H9 (cell line): ENCODE data around the gene URB1. TPM values are rescaled to one million over a fixed set of nuclear protein-coding genes. Genes with fewer than 3 reads are reported as not detected.

Source experiments
- DNase-seq: peaks from one replicate; pipeline ENCODE4 v3.0.0-alpha.2; 2017
- H2AFZ ChIP-seq: one replicate; pipeline ENCODE4 v1.6.1; 2013; ENCODE audit warnings: mild to moderate bottlenecking, low read length, control low read depth, moderate library complexity
- H2AK5ac ChIP-seq: 2 replicates; pipeline ENCODE4 v1.6.1; 2013; ENCODE audit warnings: low read length, control low read depth, mixed read lengths; ENCODE audit not compliant: insufficient read length
- H2BK120ac ChIP-seq: one replicate; pipeline ENCODE4 v1.6.1; 2013; ENCODE audit warnings: low read depth, mild to moderate bottlenecking, low read length, control low read depth, inconsistent platforms; ENCODE audit not compliant: poor library complexity, severe bottlenecking
- H2BK12ac ChIP-seq: 2 replicates; pipeline ENCODE4 v1.6.1; 2013; ENCODE audit warnings: low read length, control low read depth, mixed read lengths, low read depth; ENCODE audit not compliant: insufficient read length
- H2BK15ac ChIP-seq: 2 replicates; pipeline ENCODE4 v1.6.1; 2013; ENCODE audit warnings: low read depth, low read length, control low read depth
- H2BK20ac ChIP-seq: one replicate; pipeline ENCODE4 v1.6.1; 2013; ENCODE audit warnings: low read depth, mild to moderate bottlenecking, low read length, control low read depth, inconsistent platforms; ENCODE audit not compliant: poor library complexity, severe bottlenecking
- H2BK5ac ChIP-seq: 2 replicates; pipeline ENCODE4 v1.6.1; 2013; ENCODE audit warnings: low read length, control low read depth, mixed read lengths; ENCODE audit not compliant: insufficient read length
- H3K14ac ChIP-seq: 2 replicates; pipeline ENCODE4 v1.6.1; 2013; ENCODE audit warnings: low read length, control low read depth; ENCODE audit not compliant: insufficient read depth
- H3K18ac ChIP-seq: 2 replicates; pipeline ENCODE4 v1.6.1; 2013; ENCODE audit warnings: low read depth, mild to moderate bottlenecking, mixed read lengths, low read length, control low read depth; ENCODE audit not compliant: insufficient read length
- H3K23ac ChIP-seq: 2 replicates; pipeline ENCODE4 v1.6.1; 2013; ENCODE audit warnings: low read length, control low read depth, mixed read lengths, low read depth; ENCODE audit not compliant: insufficient read length
- H3K23me2 ChIP-seq: 2 replicates; pipeline ENCODE4 v1.6.1; 2013; ENCODE audit warnings: low read depth, mild to moderate bottlenecking, mixed read lengths, low read length, control low read depth; ENCODE audit not compliant: insufficient read length, poor library complexity, severe bottlenecking
- H3K27ac ChIP-seq: 2 replicates; pipeline ENCODE4 v1.5.1; 2013; ENCODE audit warnings: low read length, control low read depth, mixed read lengths, low read depth; ENCODE audit not compliant: insufficient read length
- H3K27me3 ChIP-seq: 2 replicates; pipeline ENCODE4 v1.6.1; 2013; ENCODE audit warnings: low read length, control low read depth, inconsistent platforms; ENCODE audit not compliant: insufficient read depth
- H3K4ac ChIP-seq: 2 replicates; pipeline ENCODE4 v1.6.1; 2013; ENCODE audit warnings: low read depth, mild to moderate bottlenecking, control low read depth, inconsistent platforms, low read length, moderate library complexity
- H3K4me1 ChIP-seq: 2 replicates; pipeline ENCODE4 v1.6.1; 2013; ENCODE audit warnings: low read length, control low read depth, inconsistent platforms; ENCODE audit not compliant: insufficient read depth
- H3K4me2 ChIP-seq: 2 replicates; pipeline ENCODE4 v1.6.1; 2013; ENCODE audit warnings: low read length, control low read depth, mixed read lengths; ENCODE audit not compliant: insufficient read length, insufficient read depth
- H3K56ac ChIP-seq: 2 replicates; pipeline ENCODE4 v1.6.1; 2013; ENCODE audit warnings: low read depth, mild to moderate bottlenecking, mixed read lengths, low read length, control low read depth; ENCODE audit not compliant: insufficient read length
- H3K79me1 ChIP-seq: 2 replicates; pipeline ENCODE4 v1.6.1; 2013; ENCODE audit warnings: low read depth, mild to moderate bottlenecking, moderate library complexity, low read length, control low read depth, inconsistent platforms; ENCODE audit not compliant: insufficient read depth, poor library complexity, severe bottlenecking
- H3K79me2 ChIP-seq: 2 replicates; pipeline ENCODE4 v1.6.1; 2013; ENCODE audit warnings: low read length, control low read depth, inconsistent platforms; ENCODE audit not compliant: insufficient read depth
- H3K9ac ChIP-seq: 2 replicates; pipeline ENCODE4 v1.6.1; 2013; ENCODE audit warnings: low read length, control low read depth, mixed read lengths; ENCODE audit not compliant: insufficient read length; ENCODE audit errors: extremely low read depth
- H3K9me3 ChIP-seq: one replicate; pipeline ENCODE4 v1.6.1; 2013; ENCODE audit warnings: low read depth, low read length, inconsistent platforms; ENCODE audit not compliant: control insufficient read depth
- H3T11ph ChIP-seq: one replicate; pipeline ENCODE4 v1.6.1; 2013; ENCODE audit warnings: mild to moderate bottlenecking, low read length, control low read depth, inconsistent platforms
- H4K20me1 ChIP-seq: one replicate; pipeline ENCODE4 v1.6.1; 2013; ENCODE audit not compliant: control insufficient read depth, insufficient read length, insufficient read depth
- H4K5ac ChIP-seq: 2 replicates; pipeline ENCODE4 v1.6.1; 2013; ENCODE audit warnings: low read depth, mild to moderate bottlenecking, mixed read lengths, low read length, control low read depth; ENCODE audit not compliant: insufficient read length
- H4K8ac ChIP-seq: replicated peaks from 2 replicates; pipeline ENCODE4 v1.6.1; 2013; ENCODE audit warnings: low read length, control low read depth, mixed read lengths, low read depth; ENCODE audit not compliant: insufficient read length
- H4K91ac ChIP-seq: 2 replicates; pipeline ENCODE4 v1.6.1; 2013; ENCODE audit warnings: low read depth, mild to moderate bottlenecking, moderate library complexity, mixed read lengths, low read length, control low read depth; ENCODE audit not compliant: insufficient read length
- H3K27ac Mint-ChIP-seq, 3 experiments: 2 replicates in 2 of 3; 3 replicates in 1 of 3; pipeline ENCODE4 v1.8.0; 2020 to 2021; ENCODE audit warnings: mixed read lengths in 3 of 3, mild to moderate bottlenecking in 1 of 3, moderate library complexity in 1 of 3
- H3K27me3 Mint-ChIP-seq: 2 replicates; pipeline ENCODE4 v1.8.0; 2021; ENCODE audit warnings: low read depth, mild to moderate bottlenecking, moderate library complexity, mixed read lengths
- H3K36me3 Mint-ChIP-seq, 3 experiments: 2 replicates in 2 of 3; 3 replicates in 1 of 3; pipeline ENCODE4 v1.8.0; 2020 to 2021; ENCODE audit warnings: low read depth in 3 of 3, mixed read lengths in 3 of 3; ENCODE audit not compliant: insufficient read depth in 1 of 3
- H3K4me1 Mint-ChIP-seq, 2 experiments: 2 replicates each; pipeline ENCODE4 v1.8.0; 2020; ENCODE audit warnings: mixed read lengths in 2 of 2
- H3K4me3 Mint-ChIP-seq, 2 experiments: 2 replicates in 1 of 2; 3 replicates in 1 of 2; pipeline ENCODE4 v1.8.0; 2020 to 2021; ENCODE audit warnings: mild to moderate bottlenecking in 2 of 2, mixed read lengths in 2 of 2, moderate library complexity in 1 of 2
- H3K9me3 Mint-ChIP-seq, 2 experiments: 2 replicates in 1 of 2; 3 replicates in 1 of 2; pipeline ENCODE4 v1.8.0; 2020; ENCODE audit warnings: mild to moderate bottlenecking in 2 of 2, mixed read lengths in 2 of 2, moderate library complexity in 1 of 2
- WGBS: extraction: QIAGEN DNeasy Blood & Tissue Kit; methylation state at CpG from one replicate; pipeline ENCODE4 v1.1.7; 2013; ENCODE audit warnings: missing lambda C conversion rate, low lambda C conversion rate, mixed read lengths; ENCODE audit not compliant: insufficient read length; ENCODE audit errors: extremely low coverage; 5-methylcytosine and 5-hydroxymethylcytosine counted together
- total RNA-seq: library from RNA; stranded (reverse); gene quantifications from 2 replicates; pipeline ENCODE4 v1.2.1, GENCODE V29; 2021
- TF ChIP-seq, protein P1 (sequence below): fragments of 200-600 bp; sonication (generic); conservative IDR thresholded peaks from 3 replicates; pipeline ENCODE4 v1.8.0; 2021; ENCODE audit warnings: antibody characterized with exemption, mild to moderate bottlenecking

Gene URB1
- total RNA-seq, 1 experiment from 2014 or later: 23.5 TPM

- Histone ChIP-seq H3K79me1 (no peaks in the 10 kb centered on the region), H3K27me3 (no peaks in the 10 kb centered on the region), H3K18ac (no peak overlapping the region), H3K14ac (no peak overlapping the region), H3K4me2 (no peak overlapping the region), H3K23ac (no peak overlapping the region), H4K5ac (no peak overlapping the region), H2BK5ac (no peak overlapping the region), H3K79me2 (no peaks in the 10 kb centered on the region), H3T11ph (no peak overlapping the region), H3K9ac (no peak overlapping the region), H2BK20ac (no peak overlapping the region), H4K91ac (no peak overlapping the region), H2BK15ac (no peak overlapping the region), H4K8ac (no peak overlapping the region), H2BK12ac (no peak overlapping the region), H3K56ac (no peak overlapping the region), H3K23me2 (no peaks in the 10 kb centered on the region), H3K4ac (no peak overlapping the region), H2BK120ac (no peak overlapping the region), H3K4me1 (peaks cover 6% of the 10 kb centered on the region; the same call in 1 of the 2 replicates), H2AK5ac (no peak overlapping the region), H3K27ac (no peak overlapping the region), H3K9me3 (no peaks in the 10 kb centered on the region), H4K20me1 (no peaks in the 10 kb centered on the region), H2AFZ (no peak overlapping the region)
- Mint-ChIP-seq H3K4me1 (peaks cover 8 to 11% of the 10 kb centered on the region in 2 experiments), H3K36me3 (peaks cover 6 to 11% (median 7%) of the 10 kb centered on the region in 3 experiments), H3K27ac (no peak overlapping the region), H3K9me3 (peaks cover 12 to 13% of the 10 kb centered on the region in 2 experiments), H3K27me3 (peaks cover 4% of the 10 kb centered on the region), H3K4me3 (no peak overlapping the region)
- WGBS: no CpG with 5 or more reads among the region's 9 CpGs
- TF ChIP-seq, protein P1, sequence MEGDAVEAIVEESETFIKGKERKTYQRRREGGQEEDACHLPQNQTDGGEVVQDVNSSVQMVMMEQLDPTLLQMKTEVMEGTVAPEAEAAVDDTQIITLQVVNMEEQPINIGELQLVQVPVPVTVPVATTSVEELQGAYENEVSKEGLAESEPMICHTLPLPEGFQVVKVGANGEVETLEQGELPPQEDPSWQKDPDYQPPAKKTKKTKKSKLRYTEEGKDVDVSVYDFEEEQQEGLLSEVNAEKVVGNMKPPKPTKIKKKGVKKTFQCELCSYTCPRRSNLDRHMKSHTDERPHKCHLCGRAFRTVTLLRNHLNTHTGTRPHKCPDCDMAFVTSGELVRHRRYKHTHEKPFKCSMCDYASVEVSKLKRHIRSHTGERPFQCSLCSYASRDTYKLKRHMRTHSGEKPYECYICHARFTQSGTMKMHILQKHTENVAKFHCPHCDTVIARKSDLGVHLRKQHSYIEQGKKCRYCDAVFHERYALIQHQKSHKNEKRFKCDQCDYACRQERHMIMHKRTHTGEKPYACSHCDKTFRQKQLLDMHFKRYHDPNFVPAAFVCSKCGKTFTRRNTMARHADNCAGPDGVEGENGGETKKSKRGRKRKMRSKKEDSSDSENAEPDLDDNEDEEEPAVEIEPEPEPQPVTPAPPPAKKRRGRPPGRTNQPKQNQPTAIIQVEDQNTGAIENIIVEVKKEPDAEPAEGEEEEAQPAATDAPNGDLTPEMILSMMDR: no peak
- no peak for DNase-seq
These were observed 30.7 kb upstream of the URB1 start for GRCh38 chr21:32423320-32424190.
